Adipocyte (in vitro differentiated cells): ENCODE data around the gene NALCN.

ENCODE experiments used
- DNase-seq: peaks from one replicate; pipeline ENCODE4 v3.0.0-alpha.2; 2015; ENCODE audit warnings: low read depth
- H3K27me3 ChIP-seq: replicated peaks from 2 replicates; pipeline ENCODE4 v1.7.0; 2013; ENCODE audit warnings: mild to moderate bottlenecking, low read length, moderate library complexity; ENCODE audit not compliant: control insufficient read depth, insufficient read depth
- H3K36me3 ChIP-seq: 2 replicates; pipeline ENCODE4 v1.7.0; 2013; ENCODE audit warnings: low read length, mild to moderate bottlenecking, moderate library complexity; ENCODE audit not compliant: control insufficient read depth, insufficient read depth, severe bottlenecking
- H3K4me1 ChIP-seq: 2 replicates; pipeline ENCODE4 v1.7.0; 2013; ENCODE audit warnings: mild to moderate bottlenecking, low read length, moderate library complexity; ENCODE audit not compliant: control insufficient read depth, insufficient read depth
- H3K4me3 ChIP-seq: 2 replicates; pipeline ENCODE4 v1.7.0; 2013; ENCODE audit warnings: mild to moderate bottlenecking, low read length, moderate library complexity
- H3K9ac ChIP-seq: 2 replicates; pipeline ENCODE4 v1.7.0; 2013; ENCODE audit warnings: mild to moderate bottlenecking, low read length, moderate library complexity
- H3K9me3 ChIP-seq: 2 replicates; pipeline ENCODE4 v1.7.0; 2013; ENCODE audit warnings: mild to moderate bottlenecking, low read length, moderate library complexity; ENCODE audit not compliant: control insufficient read depth

NALCN gene

DNA sequence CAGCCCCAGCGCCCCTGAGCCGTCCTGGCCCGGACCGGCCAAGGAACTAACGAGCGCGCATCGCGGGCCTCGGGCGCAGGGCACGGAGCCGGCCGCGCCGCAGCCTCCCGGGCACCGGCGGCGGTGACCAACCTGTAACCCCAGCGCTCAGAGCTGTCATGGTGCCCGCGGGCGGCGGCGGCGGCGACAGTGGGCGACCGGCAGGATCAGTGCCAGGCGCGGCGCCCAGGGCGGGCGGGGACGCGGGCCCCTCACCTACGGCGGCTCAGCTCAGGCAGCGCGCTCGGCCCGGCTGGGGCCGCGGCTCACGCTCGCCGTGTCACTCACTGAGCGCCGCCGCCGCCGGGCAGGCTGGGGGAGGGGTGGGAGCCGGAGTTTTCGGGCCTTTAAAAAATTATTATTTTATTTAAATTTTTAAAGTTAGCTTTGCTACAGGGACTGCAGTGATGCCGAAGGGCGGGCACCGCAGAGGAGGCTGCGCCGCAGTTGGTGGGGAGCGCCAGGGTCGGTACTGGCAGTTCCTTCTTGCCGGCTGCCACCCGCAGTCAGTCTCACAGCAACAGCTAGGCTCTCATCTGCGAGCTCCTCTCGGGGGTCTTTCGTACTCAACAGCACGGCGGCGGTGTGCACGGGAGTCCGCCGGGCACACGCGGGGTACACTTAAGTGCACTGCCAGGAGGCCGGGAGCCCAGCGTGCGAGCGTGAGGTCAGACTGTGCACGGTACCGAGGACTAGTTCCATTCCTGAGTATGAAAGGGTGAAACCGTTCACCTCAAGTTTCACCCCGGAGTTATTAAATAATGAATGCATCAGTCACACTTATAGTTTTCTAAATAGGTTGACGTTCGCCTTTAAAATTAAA is at the start of gene NALCN:
TSS of gene NALCN (minus strand) at position 328 of the 862 bp plus-strand sequence. CDS start 17,382 bp downstream, outside the sequence.
- no peaks in the 10 kb centered on the region for H3K36me3 ChIP-seq
- H3K27me3 ChIP-seq, result no peaks in the 10 kb centered on the region
- peak within 1 kb of the TSS; percentile 83 for H3K9ac ChIP-seq
- H3K4me3 ChIP-seq, result peak within 1 kb of the TSS; percentile 88
- peaks cover 9% of the 10 kb centered on the region for H3K4me1 ChIP-seq
- H3K9me3 ChIP-seq, result no peaks in the 10 kb centered on the region
- DNase-seq, result peak; percentile 74

DNA sequence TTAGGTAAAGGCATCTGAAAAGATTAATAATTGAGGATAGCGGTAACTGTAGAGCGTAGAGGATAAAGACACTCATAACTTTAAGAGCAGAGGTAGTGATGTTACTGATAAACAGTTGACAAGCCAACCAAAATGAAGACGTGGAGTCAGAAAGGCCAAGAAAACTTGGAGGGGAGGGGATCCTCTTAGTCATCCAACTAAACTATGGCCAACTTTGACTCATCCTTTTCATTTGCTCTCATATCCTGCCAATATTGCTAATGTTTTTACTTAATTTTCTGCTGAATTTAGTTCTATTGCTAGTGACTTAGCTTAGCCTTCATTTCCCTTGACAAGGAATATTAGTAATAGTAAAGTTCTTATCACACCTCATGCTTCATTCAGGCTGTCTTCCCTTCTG is 49.6 kb upstream of the NALCN start:
- no peak for DNase-seq
- H3K9me3 ChIP-seq, result no peaks in the 10 kb centered on the region
- H3K4me3 ChIP-seq, result peak overlapping the region; percentile 23
- H3K36me3 ChIP-seq, result peaks cover 6% of the 10 kb centered on the region
- H3K9ac ChIP-seq, result no peak overlapping the region
- H3K27me3 ChIP-seq, result no peaks in the 10 kb centered on the region
- peaks cover 34% of the 10 kb centered on the region for H3K4me1 ChIP-seq

DNA sequence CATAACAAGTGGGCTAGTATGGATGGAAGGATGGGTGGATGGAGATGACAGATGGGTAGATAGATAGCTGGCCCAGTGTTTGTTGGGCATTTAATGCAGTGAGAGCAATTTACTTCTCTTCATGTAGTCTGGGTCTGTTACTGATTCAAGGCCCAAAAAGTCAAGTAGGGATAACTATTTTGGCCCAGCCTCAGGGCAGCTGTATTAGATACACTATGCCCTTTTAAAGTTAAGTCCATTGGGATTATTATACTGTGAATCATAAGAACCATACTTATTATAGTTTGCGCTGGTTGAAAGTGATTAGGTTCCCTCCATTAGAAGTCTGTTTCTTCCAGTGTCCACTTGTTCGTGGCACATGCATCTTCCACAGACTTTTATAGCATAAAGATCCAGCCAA is 40.9 kb upstream of the NALCN start:
- H3K9me3 ChIP-seq, result no peaks in the 10 kb centered on the region

DNA sequence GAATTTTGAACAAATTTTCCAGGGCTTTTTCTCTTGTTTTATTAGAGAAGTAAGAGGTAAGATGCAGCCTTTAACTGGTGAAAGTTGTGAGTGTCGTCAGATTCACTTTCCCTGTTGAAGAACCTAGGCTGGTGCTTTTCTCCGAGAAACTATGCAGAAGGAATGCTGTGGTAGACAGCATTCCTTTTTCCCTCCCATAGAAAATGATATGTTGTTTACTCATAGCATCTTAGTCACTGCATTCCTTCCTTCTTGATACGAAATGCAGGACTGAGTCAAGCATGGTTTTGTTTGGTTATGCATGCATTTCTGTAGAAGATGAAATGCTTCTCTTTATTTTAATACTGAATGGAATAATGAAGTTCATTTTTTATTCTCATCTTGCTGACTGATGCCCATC is 39.6 kb upstream of the NALCN start:
- Histone ChIP-seq H3K4me1 (peaks cover 48% of the 10 kb centered on the region), H3K9me3 (no peaks in the 10 kb centered on the region), H3K9ac (peak overlapping the region; percentile 97), H3K36me3 (peaks cover 14% of the 10 kb centered on the region), H3K4me3 (peak overlapping the region; percentile 66), H3K27me3 (no peaks in the 10 kb centered on the region)
- DNase-seq, result peak; percentile 94

More for the DNA sequence above, 40.9 kb upstream of the NALCN start:
- Histone ChIP-seq H3K4me1 (peaks cover 35% of the 10 kb centered on the region), H3K4me3 (peak overlapping the region; percentile 66), H3K36me3 (peaks cover 14% of the 10 kb centered on the region), H3K9ac (peak overlapping the region; percentile 74), H3K27me3 (no peaks in the 10 kb centered on the region)
- no peak for DNase-seq

DNA sequence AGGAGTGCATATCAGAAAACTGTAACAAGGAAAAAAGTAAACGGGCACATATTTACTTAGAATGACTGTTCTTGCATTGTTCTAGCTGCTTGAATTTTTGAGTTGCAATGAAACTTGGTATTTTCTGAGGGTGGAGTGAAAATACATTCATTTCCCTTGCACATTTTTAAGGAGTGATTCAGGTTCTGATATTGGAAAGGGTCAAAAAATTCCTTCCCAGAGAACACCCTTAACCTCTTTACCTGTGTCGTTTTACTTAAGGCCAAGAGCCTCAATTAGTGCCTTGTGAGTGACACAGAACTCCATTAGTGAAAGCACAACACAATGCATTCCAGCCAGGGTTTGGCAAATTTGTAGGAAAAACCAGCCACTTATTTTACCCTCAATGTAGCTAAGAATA is 38.5 kb upstream of the NALCN start:
- no peaks in the 10 kb centered on the region for H3K27me3 ChIP-seq
- peak; percentile 44 for DNase-seq
- H3K9me3 ChIP-seq, result no peaks in the 10 kb centered on the region
- peak overlapping the region; percentile 97 for H3K9ac ChIP-seq
- peaks cover 56% of the 10 kb centered on the region for H3K4me1 ChIP-seq
- peaks cover 5% of the 10 kb centered on the region for H3K36me3 ChIP-seq
- H3K4me3 ChIP-seq, result peak overlapping the region; percentile 97

DNA sequence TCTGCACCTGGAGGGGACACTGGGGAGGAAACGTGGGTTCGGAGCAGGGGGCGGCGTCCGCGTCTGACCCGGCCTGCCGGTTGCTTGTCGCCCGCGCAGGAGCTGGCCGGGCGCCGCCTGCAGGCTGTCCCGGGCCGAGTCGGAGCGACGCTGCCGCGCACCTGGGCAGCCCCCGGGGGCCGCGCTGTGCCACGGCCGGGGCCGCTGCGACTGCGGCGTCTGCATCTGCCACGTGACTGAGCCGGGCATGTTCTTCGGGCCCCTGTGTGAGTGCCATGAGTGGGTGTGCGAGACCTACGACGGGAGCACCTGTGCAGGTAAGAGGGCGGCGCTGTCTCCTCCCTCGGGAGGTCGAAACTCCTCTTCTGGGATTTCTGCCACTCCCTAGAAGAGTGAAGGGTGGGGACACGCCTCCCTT is 37.5 kb upstream of the NALCN start:
- Histone ChIP-seq H3K9me3 (no peaks in the 10 kb centered on the region), H3K9ac (peak overlapping the region; percentile 97), H3K27me3 (no peaks in the 10 kb centered on the region), H3K36me3 (no peaks in the 10 kb centered on the region), H3K4me3 (peak overlapping the region; percentile 97), H3K4me1 (peaks cover 63% of the 10 kb centered on the region)
- DNase-seq, result peak; percentile 71

DNA sequence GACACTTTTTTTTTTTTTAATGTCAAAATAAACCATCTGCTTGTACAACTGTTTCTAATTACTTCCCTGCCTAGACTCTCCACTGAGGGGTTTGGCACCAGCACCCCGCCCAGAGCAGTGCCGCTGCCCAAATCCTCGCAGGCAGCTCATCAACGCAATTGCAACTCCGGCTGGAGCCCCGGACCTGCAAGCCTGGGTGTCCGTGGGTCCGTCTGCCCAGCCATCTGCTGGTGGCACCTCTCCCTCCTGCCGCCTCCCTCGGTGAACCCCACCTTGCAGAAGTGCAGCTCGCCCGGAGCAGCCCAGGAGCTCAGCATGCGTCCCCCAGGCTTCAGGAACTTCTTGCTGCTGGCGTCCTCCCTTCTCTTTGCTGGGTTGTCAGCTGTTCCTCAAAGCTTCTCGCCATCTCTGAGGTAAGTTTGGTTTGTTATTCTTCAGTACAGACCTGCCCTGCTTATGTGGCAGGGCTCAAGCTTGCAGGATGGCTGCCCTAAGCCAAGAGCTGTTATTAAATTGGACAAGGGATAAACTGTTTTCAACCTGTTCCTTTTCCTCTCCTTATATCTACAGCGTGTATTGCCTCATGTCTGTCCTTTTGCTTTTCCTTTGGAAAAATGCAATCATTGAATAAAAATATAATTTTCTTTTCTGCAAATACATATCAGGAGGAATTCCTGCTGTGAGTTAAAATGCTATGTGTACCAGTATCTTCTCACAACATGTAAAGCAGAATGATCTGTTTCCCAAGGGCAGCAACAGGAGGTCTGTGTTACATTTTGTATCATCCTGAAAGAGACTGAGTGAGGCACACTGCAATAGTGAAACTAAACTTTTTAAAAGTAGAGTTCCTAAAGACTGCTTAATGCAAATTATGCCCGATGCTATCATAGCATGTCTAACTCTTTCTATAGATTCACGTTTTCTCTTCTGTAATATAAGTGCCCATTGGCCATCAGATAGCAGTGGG is 36.5 kb upstream of the NALCN start, which contains the start of gene ITGBL1:
TSS of gene ITGBL1 (plus strand) at position 157 of the 967 bp plus-strand sequence. CDS start at position 316, 159 bp downstream.
- no peaks in the 10 kb centered on the region for H3K27me3 ChIP-seq
- H3K9me3 ChIP-seq, result no peaks in the 10 kb centered on the region
- peak within 1 kb of the TSS; percentile 97 for H3K4me3 ChIP-seq
- H3K4me1 ChIP-seq, result peaks cover 54% of the 10 kb centered on the region
- H3K36me3 ChIP-seq, result no peaks in the 10 kb centered on the region
- DNase-seq, result peak; percentile 84
- H3K9ac ChIP-seq, result peak within 1 kb of the TSS; percentile 97

DNA sequence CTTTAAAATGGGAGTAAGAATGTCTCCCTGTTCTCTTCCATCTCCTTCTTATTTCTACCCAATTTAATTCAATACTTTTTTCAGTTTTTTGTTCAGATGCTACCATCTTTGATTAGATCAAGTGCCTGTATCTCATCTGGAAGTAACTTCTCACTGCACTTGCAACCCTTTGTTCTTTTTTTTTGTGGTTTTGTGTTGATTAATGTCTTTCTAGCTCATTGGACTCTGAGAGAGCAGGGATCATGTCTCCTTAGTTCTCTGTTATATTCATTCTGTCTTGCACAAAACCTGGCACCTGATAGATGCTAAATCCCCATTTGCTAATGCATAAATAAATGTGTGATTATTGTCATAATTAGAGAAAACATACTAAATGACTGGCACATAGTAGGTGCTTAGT is 35.3 kb upstream of the NALCN start:
- no peaks in the 10 kb centered on the region for H3K36me3 ChIP-seq
- no peaks in the 10 kb centered on the region for H3K27me3 ChIP-seq
- DNase-seq, result no peak
- peak overlapping the region; percentile 97 for H3K4me3 ChIP-seq
- H3K4me1 ChIP-seq, result peaks cover 42% of the 10 kb centered on the region
- H3K9me3 ChIP-seq, result no peaks in the 10 kb centered on the region
- H3K9ac ChIP-seq, result peak overlapping the region; percentile 97

DNA sequence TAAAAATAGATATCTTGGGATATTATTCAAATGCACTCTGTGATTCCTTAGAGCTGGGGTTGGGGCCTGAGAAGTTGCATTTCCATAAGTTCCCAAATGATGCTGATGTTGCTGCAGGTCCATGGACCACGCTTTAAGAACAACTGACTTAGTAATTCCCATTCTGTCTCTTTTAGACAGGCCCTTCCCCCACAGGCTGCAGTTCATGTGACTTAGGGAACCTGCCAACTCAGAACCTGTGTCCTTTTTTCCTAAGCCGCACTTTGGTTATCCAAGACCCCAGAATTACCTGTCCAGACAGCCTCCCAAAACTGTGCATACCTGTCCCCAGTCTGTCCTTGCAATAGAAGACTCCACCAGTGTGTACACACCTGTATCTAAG is 34.4 kb upstream of the NALCN start:
- DNase-seq, result no peak
- Histone ChIP-seq H3K36me3 (no peaks in the 10 kb centered on the region), H3K27me3 (no peaks in the 10 kb centered on the region), H3K4me1 (peaks cover 35% of the 10 kb centered on the region), H3K9me3 (no peaks in the 10 kb centered on the region), H3K4me3 (peak overlapping the region; percentile 31), H3K9ac (peak overlapping the region; percentile 71)

DNA sequence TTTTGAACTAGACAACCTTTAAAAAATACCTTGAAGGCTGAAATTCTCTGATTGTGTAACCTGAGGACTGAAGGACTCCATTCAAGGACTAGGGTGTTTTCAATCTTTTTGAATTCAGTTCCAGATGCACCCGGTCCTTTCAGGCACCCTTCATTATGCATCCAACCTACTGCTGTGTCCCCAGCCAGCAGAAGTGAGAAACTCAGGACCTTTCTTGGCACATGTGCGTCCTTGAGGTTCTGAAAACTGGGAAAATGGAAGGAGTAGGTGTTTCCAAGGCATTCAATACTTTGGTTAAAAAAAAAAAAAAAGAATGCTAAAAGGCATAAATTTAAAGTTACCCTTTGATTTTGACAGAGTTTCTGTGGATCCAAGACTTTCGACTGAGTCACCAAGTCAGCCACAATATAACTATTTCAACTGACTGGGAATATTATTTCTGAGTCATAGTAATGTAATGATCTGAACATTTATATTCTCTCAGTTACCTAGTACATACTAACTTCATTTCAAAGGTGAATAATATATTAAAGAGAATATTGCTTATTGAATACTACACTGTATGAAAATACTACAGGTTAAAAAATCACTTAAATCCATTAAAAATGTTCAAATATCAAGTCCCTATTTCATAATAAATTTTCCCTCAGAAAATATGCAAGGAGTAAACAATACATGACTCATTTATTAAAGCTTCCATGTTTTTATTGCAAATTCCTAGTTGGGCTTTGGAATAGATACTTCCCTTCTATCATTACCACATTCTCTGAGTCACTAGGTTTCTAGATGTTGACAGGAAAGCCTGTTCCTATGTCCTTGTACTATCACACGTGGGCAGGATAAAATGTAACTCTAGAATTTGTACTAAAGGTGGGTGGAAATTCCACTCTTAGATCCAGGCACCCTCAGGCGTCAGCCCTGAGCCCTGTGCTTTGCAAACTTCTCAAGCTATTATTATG is 33.8 kb upstream of the NALCN start:
- no peaks in the 10 kb centered on the region for H3K27me3 ChIP-seq
- DNase-seq, result peak; percentile 89
- H3K4me3 ChIP-seq, result peak overlapping the region; percentile 31

More for the DNA sequence above, 33.8 kb upstream of the NALCN start:
- Histone ChIP-seq H3K36me3 (no peaks in the 10 kb centered on the region), H3K4me1 (peaks cover 35% of the 10 kb centered on the region), H3K9ac (peak overlapping the region; percentile 71), H3K9me3 (no peaks in the 10 kb centered on the region)
